NCI-H526 (cell line): ENCODE measurements around the gene YOD1.
"Not testable (repeated sequence)": the region's sequence is repeated elsewhere in the genome, so short reads cannot be mapped to it uniquely, and the experiment has no call there.

ENCODE experiments used
- DNase-seq, 2 experiments: peaks; one replicate each; lab custom pipeline; 2025; lab: John Stamatoyannopoulos, UW

The YOD1 gene

DNA sequence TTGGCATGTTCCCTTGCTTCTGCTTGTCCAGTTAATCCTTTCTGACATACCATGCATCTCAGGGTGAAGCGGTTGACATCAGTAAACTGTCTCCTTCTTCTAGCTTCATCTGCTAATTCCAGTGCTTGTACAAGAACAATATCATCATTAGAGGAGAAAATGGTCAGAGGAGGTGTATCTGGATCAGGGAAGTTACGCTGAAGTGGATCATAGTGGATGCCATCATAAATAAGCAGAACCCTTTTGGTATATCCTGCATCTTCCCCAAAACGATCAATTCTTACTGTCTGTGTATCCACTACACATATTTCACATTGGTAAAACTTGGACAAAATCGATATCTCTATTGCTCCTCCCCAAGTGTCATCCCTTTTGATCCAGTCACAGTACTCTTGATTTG is 2.0 kb downstream of the YOD1 start:
- DNase-seq, result no peak

DNA sequence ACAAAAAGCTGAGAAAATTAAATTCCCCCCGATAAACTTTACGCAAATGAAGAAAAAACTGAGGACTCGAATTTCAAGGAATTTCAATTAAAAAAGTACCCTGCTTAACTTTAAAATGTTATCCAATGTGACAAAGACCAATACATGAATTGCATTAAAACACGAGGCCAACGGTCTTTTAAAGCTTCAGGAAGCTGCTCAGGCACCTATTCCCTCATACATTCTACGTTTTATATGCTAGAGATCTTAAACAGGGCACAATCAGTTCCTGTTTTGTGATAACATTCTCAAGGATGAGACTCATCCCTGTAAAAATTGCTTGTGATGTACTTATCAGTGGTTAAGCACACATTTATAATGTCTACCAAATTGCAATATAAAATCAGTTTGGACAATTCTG is 3.0 kb downstream of the YOD1 start:
- no peak for DNase-seq

DNA sequence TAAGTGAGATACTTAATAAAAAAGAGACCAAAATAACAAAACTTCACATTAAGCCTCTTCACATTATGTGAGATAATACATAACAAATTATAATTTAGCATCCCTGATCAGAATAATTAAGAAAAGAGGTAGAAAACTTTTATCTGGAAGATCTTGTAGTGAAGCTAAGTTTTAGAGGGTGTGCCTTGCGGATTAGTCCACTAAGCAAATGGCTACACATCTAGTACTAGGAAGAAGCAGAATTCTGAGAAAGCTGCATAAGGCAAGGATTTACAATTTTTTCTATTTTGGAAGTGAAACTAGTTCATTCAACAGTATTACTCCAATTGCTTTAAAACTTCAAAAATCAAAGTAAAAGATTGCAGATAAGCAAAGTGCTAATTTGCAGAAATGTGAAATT is 3.5 kb downstream of the YOD1 start:
- DNase-seq, result no peak

DNA sequence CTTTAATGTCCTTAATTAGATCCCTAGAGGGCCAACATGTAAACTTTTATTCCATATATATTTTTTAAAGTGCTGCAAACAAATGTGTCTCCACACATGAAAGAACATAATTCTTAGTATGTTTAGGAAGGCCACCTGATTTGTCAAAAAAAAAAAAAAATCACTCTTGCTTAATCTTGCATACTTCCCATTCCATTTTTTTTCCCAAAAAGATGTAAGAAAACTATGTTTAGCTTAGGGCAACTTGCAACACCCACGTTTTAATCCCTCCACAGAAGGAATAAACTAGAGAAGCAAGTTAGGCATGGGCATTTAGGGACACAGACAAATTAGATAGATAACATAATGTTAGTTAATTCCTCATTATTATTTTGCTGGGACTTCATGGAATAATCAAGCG is 5.6 kb downstream of the YOD1 start:
- no peak for DNase-seq

DNA sequence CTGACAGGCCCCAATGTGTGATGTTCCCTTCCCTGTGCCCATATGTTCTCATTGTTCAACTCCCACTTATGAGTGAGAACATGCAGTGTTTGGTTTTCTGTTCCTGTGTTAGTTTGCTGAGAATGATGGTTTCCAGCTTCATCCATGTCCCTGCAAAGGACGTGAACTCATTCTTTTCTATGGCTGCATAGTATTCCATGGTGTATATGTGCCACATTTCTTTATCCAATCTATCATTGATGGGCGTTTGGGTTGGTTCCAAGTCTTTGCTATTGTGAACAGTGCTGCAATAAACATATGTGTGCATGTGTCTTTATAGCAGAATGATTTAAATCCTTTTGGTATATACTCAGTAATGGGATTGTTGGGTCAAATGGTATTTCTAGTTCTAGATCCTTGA is 9.6 kb downstream of the YOD1 start:
- not testable (repeated sequence) for DNase-seq

DNA sequence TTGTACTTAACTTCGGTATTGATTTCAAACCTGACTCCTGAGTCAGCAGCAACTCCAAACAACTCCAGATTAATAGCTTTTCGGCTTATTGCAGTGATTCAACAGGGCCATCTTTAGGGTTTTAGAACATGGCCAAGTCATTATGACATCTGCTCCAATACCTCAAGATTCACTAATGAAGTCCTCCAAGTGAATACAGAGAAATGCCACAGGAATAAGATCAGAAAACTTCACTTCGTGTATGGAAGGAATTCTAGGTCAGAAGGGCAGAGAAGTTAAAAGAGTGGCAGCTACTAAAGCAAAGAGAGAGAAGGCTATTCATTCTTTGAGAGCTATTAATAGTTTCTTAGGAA is 10.9 kb downstream of the YOD1 start:
- DNase-seq, result no peak

DNA sequence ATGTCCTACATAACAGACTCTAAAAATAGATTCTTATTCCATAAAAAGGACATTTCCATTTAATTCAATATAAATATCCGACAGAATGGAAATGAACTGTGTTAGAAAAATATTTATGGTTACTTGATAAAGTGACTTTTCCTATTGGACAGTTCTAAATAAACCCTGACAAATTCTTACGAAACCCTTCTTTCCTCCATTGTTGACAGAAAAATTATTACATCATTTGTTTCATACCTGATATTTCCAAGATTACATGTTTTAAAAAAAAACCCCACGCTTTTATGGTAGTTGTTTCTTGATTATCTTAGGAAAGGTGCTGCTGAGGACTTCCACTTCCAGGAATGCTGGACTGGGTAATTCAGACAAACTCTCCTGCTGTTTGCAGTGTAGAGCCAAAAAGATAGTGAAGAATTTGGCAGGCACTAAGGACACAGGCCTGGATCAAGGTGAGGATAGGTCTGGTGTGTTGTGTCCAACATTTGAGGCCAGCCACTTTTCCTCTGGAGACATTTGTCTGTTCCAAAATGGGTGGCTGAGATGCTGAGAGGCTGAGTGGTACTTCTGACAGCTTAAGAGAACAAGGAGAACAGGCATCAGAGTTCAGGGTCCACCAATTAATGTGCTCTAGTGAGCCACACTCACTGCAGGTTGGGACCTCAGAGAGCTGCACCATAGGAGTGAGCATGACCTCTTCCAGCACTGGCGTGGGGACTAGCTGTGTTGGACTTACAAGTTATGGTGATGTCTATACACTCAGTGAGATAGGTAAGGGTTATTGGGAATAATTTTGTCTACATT is 11.4 kb downstream of the YOD1 start:
- DNase-seq, result no peak

DNA sequence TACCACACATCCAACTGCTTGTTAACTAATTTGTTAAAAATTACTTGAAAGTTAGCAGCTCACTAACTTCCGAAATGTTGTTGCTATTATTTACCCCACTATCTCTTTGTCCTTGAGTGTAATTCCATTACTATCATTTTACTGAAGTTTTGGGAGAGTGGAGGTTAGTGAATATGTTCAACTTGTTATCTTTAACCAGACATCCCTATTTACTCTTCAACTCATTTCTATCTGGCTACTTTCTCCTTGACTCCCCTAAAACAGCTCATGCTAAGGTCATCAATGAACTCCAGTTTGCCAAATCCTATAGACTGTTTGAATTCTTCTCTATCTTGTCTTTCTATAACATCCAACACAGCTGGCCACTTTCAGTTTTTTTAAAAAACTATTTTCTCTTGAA is 14.1 kb downstream of the YOD1 start:
- DNase-seq, result no peak

DNA sequence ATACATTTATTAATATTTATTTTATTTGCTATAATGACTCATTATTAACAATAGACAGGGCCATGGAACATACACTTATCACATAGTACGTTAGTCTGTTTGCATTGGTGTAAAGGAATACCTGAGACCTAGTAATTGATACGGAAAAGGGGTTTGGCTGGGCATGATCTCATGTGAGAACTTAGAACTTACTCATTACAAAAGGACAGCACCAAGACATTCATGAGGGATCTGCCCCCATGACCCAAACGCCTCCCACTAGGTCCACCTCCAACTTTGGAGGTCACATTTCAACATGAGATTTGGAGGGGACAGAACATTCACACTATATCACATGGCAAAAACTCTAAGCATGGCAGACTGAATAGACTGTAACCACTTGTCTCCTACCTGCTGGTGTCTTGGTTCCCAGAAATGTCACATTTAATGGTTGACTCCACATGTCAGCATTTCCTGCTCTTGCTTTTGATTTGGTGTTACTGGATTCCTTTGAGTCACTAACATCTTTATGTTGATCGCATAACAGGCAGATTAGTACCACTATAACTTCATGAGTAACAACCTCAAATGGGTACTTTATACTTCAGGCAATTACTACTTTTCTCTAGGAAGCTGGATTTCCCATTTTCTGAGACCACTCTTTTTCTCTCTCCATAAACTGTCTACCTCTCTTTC is 15.0 kb downstream of the YOD1 start:
- DNase-seq, result no peak

DNA sequence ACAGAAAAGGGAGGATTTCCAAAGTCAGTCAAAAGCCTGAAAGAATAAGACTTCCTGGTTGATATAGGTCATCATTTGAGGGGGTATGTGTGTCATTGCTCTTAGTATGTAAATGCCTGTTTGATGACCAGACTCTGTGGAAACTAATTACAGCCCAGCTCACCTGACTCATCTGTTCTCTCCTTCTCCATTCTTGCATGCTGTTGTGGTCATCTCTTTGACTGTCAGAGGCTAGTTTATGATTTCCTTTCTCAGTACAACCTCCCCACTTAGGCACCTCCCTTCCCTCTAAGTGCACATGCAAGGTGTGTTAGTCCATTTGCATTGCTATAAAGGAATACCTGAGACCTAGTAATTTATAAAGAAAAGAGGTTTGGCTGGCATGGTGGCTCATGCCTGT is 16.0 kb downstream of the YOD1 start:
- DNase-seq, result no peak

DNA sequence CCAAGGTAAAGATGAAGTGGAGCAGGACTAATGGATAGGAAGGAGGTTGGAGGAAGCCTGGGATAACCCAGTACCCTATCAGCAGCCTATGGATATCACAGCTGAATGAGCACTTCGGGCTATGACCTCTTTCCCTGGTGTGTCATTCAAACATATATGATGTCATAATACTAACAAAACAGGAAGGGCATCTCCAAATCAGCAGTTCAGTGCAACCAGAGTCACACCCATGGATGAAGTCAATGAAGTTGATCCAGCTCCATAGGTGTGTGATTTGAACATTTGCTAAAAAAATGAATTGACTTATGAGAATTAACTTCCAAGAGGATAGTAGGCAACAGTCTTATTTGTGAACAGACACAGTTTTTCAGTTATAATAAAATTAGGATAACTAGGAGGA is 16.8 kb downstream of the YOD1 start:
- DNase-seq, result no peak

DNA sequence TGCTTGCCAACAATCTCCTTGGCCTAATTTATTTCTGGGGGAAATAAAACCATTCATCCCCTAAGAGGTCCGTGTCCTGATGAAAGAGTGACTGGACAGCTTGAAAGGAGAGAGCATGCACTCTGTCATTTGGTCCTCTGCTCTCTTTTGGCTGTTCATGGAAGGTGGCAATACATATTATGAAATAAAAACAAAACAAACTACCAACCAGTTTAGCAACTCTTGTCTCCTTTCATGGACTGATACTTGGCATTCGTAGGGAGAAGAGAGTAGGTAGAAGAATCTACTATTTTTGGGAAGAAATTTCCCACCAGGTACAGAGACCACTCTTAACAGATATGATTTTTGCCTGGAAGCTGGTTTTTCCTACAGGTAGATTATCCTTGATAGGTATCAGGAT is 17.7 kb downstream of the YOD1 start:
- DNase-seq, result no peak

DNA sequence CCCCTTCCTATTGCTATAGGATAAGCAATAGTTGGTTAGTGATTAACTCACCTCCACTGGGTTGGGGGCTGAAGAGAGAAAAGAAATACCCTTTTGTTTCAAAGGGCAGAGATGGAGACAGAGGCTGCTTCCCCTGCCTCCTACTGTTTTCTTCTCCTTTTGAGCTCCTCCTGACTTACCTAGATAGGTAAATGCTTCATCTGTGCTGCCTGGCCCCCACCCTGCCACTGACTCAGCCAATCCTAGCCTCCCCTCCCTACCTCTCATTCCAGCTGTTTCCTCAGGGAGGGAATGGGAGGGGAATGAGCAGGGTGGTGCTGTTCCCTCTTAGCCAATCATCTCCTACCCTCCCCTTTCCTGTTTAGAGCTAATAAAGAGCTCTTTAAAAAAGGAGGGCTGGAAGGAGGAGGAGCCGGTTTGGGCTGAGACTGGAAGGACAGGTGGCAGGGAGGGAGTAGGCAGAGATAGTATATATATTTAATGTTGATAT is 18.4 kb downstream of the YOD1 start, which contains the start of gene C1orf116:
TSS of gene C1orf116 (minus strand) at position 229 of the 490 bp plus-strand sequence. CDS start 5,158 bp downstream, outside the sequence.
- peak in 1 of 2 experiments; percentile 54 for DNase-seq

DNA sequence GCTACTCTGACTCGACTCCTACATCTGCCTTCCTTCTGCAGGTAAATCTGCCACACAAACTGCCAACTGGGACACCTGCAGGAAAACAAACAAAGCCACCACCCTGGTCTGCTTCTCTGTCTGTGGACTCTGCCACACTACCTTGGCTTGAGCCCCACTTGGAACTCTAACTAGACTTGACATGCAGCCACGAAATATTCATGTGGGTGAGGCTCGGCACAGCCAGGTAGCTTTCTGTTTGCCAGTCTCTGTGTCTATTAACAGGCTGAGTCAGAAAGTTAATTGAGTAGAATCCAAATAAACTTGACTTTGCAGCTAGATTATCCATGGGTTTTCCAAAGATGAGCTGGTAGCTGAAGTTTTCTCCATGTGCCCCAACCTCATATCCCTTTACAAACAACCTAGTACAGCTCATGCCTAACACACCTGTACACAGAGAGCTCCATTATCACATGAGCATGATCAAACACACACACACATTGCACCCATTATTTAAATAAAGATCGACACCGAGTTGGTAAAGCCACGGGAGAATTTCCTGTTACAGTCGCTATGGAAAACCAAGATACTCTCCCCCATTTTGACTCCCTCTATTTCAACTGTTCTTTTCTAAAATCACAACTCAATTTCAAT is 19.3 kb downstream of the YOD1 start:
- DNase-seq, result no peak

DNA sequence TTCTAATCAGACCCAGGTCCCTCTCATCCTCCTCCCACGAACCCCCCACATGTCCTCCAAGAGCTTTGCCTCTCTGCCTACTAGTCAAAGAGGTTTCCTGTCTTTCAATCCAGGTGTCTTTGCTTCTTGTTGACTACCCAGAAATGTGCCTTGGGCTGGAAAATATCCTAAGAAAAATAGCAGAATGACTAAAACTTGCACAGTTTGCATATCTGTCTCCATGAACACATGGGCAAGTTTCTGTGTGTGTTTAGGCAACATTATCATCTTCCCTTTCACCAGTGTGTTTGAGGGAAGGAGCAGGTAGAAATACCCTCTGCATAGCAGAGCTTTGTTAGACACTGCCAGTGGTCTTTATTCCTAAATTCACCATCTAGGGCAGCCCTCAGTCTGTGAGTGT is 20.0 kb downstream of the YOD1 start:
- DNase-seq, result no peak

DNA sequence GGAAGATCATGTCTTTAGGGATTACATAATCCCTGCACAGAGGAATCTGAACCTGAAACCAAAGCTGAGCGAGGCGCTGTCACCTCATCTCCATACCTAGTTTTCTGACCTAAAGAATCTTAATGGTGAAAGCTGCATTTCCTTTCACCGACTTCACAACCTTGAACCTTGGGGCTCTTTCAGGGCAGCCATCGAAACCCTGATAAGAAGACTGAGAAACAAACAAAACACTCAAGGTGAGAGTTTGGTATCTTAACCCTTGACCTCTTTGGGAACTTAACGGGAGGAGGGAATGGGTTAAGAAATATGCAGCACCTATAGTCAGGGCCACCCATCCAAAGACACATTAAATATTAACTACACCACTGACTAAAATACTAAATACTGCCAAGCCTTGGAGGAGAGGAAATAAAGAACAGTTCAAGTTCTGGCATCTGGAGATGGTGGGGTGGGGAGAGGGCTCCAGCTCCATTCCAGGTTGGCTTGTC is 20.4 kb downstream of the YOD1 start:
- DNase-seq, result no peak

DNA sequence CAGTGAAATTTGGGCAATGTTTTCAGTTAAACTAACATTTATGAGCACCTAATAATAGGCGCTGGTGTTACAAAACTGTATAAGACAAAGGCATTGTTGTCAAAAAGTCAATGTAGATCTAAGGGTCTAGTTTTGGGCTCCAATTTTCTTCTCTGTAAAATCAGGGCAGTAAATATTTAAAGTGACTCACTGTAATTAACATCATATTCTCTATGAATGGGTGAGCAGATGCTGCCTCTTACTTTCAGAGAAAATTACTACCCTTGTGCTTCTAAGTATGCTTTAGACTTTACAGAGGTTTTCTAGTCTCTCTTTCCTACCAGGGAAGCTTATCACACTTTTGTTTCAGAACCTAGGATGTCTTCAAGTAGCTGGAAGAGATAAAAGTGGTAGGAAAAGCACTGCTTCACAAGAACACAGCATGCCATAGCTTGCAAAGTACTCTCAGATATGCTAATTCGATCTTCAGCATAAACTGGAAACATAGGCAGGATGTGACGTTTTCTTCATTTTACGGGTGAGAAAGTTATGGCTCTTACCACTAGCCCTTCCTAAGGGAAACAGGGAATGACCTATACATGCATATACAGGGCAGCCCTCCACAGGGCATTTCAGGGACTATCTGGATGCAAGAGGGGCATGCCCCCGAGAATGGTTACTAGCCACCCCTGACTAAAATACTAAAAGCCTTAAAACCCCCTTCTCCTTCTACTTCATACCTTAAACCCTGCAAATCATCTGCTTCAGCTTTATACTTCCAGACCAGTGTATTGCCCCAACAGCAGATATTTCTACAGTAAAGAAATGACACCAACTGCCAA is 21.1 kb downstream of the YOD1 start:
- no peak for DNase-seq

DNA sequence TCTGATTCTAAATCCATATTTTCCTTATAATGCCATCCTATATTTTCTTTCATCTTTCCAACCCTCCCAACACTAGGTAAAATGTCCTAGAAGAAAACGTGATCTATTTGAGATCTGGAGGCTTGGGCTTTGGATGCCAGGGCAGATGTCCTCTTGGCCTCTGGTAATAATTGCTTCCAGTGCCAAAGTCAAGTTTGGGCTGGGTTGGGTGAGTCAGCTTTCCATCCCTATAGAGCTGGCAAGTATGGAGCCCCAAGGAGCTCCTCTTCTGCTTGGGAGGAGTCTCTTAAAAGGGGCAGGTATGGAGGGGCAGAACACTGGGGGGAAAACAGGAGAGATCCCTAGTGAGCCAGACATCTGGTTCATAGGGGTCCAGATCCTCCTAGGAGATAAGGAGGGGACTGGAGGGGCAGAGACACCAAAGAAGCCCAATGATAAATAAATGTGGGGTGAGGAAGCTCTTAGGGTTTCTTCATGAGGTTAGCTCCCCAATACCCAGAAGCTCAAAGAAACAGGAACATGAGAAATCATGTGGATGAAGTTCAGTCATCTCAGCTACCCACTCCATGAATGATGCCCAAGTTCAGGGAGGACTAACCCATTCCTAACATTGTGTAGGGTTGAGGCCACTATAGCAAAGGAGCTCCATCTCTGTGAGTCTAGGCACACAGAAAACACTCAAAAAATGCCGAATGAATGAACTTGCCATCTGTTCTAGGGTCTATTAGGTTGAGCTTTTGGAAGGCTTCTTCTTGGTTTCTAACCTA is 21.9 kb downstream of the YOD1 start:
- DNase-seq, result no peak

DNA sequence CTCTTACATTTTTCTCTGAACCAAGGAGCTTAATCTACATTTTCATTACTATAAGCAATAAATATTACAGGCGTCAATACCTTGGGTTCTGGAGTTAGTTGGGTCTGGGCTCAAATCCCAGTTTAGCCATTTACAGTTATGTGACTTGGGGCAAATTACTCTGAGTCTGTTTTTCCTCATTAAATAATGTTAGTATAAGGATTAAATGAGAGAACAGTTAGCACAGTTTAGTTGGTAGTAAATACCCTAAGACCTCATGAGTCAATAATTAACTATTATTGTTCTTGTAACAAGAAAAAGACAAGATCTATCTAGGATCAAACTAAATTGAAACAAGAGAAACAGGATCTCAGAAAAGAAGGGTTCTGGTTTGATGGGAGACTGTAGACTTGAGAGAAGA is 23.1 kb downstream of the YOD1 start:
- DNase-seq, result no peak

DNA sequence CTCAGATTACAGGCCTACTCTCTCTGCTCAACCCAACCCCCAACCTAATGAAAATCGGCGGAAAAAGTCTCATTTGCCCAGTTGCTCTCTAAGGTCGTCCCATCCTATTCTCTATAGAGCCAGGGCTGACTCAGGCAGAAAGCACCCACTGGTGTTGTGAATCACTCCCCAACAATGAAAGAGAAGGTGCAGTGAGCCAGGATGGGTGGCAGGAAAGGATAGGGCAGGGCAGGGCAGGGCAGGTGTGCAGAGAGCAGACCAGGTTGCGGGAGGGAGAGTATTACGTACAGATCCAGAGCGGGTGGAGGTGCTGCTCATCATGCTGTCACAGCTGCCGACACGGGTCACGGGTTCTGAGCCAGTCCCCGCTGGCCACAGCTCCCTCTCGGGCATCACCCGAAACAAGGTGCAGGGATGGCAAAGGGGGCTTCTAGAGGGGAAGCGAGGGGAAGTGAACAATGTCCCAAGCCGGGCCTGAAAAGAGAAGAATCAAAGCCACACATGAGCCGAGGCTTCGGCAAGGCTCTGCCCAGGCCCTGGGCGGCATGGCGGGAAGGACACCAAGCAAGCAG is 23.7 kb downstream of the YOD1 start:
- no peak for DNase-seq

DNA sequence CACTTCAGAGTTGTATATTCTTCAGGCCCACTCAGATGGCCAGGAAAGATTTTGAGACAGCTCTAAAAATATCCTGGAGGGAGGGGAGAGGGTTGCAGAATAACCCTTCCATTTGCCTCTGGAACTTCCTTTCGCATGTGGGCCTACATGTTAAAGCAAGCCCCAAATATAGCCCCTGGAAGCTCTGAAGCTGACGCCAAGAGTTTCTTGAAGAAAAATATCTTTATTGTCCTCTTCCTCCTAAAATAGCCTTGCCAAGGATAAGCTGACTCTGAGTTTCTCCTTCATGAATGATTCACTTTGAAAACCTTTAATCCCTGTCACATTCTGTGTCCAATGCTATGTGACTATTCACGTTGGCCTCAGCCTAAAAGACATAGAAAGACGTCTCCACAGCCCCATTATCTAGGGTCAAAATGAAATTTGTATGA is 24.9 kb downstream of the YOD1 start:
- DNase-seq, result no peak
